Amniotic epithelial cell (primary cell): Measurements from ENCODE around the gene C1QTNF9.
"Not testable (repeated sequence)": the region's sequence is repeated elsewhere in the genome, so short reads cannot be mapped to it uniquely, and the experiment has no call there.

Experiments
- DNase-seq: peaks from one replicate; pipeline ENCODE4 v3.0.0-alpha.2; 2010; ENCODE audit warnings: low read depth

The C1QTNF9 gene

GRCh38 chr13:24321416-24321815 is 12.0 kb downstream of the C1QTNF9 start:
- DNase-seq = not testable (repeated sequence)

GRCh38 chr13:24322470-24322869 is 13.1 kb downstream of the C1QTNF9 start:
- not testable (repeated sequence) for DNase-seq

GRCh38 chr13:24323036-24323738 is 13.8 kb downstream of the C1QTNF9 start:
- DNase-seq = no peak

- DNase-seq = no peak
These were observed 14.3 kb downstream of the C1QTNF9 start for GRCh38 chr13:24323739-24324075.

- DNase-seq = not testable (repeated sequence)
These were observed 18.2 kb downstream of the C1QTNF9 start for GRCh38 chr13:24327598-24327997.

GRCh38 chr13:24328145-24328544 is 18.8 kb downstream of the C1QTNF9 start:
- DNase-seq = no peak

GRCh38 chr13:24338721-24339120 is 29.3 kb downstream of the C1QTNF9 start:
- no peak for DNase-seq

GRCh38 chr13:24339937-24340607 is 30.7 kb downstream of the C1QTNF9 start:
- no peak for DNase-seq

GRCh38 chr13:24340608-24340955 is 31.2 kb downstream of the C1QTNF9 start:
- no peak for DNase-seq

GRCh38 chr13:24341439-24341838 is 32.1 kb downstream of the C1QTNF9 start:
- no peak for DNase-seq

- DNase-seq = no peak
These were observed 39.0 kb downstream of the C1QTNF9 start for GRCh38 chr13:24348385-24348784.

- no peak for DNase-seq
These were observed 39.6 kb downstream of the C1QTNF9 start for GRCh38 chr13:24348797-24349515.

GRCh38 chr13:24349778-24350664 is 40.6 kb downstream of the C1QTNF9 start:
- DNase-seq = not testable (repeated sequence)

GRCh38 chr13:24351423-24351822 is 42.0 kb downstream of the C1QTNF9 start:
- no peak for DNase-seq

- no peak for DNase-seq
These were observed 44.4 kb downstream of the C1QTNF9 start for GRCh38 chr13:24353736-24354135.

GRCh38 chr13:24355103-24355502 is 45.7 kb downstream of the C1QTNF9 start:
- DNase-seq = no peak

GRCh38 chr13:24356270-24356669 is 46.9 kb downstream of the C1QTNF9 start:
- no peak for DNase-seq

- no peak for DNase-seq
These were observed 47.5 kb downstream of the C1QTNF9 start for GRCh38 chr13:24356837-24357236.

- no peak for DNase-seq
These were observed 48.4 kb downstream of the C1QTNF9 start for GRCh38 chr13:24357756-24358155.

GRCh38 chr13:24358836-24359235 is 49.5 kb downstream of the C1QTNF9 start:
- DNase-seq = not testable (repeated sequence)

GRCh38 chr13:24359252-24359651 is 49.9 kb downstream of the C1QTNF9 start:
- not testable (repeated sequence) for DNase-seq

GRCh38 chr13:24360106-24360505 is 50.7 kb downstream of the C1QTNF9 start:
- DNase-seq = no peak
